Endothelial cell (in vitro differentiated cells): Measurements from ENCODE around the gene ELF1. TPM values are rescaled to one million over a fixed set of nuclear protein-coding genes. Genes with fewer than 3 reads are reported as not detected.
"Not testable (repeated sequence)": the region's sequence is repeated elsewhere in the genome, so short reads cannot be mapped to it uniquely, and the experiment has no call there.

Experiments used
- DNase-seq: peaks from one replicate; pipeline ENCODE4 v3.0.0; 2021; ENCODE audit warnings: low spot score
- H3K27ac Mint-ChIP-seq: one replicate; pipeline ENCODE4 v1.8.0; 2021; ENCODE audit warnings: mixed read lengths, inconsistent platforms; ENCODE audit not compliant: unreplicated experiment
- H3K27me3 Mint-ChIP-seq: one replicate; pipeline ENCODE4 v1.8.0; 2021; ENCODE audit warnings: mild to moderate bottlenecking, moderate library complexity, mixed read lengths, inconsistent platforms; ENCODE audit not compliant: unreplicated experiment
- H3K36me3 Mint-ChIP-seq: one replicate; pipeline ENCODE4 v1.8.0; 2021; ENCODE audit warnings: mild to moderate bottlenecking, low read depth, mixed read lengths, inconsistent platforms; ENCODE audit not compliant: unreplicated experiment
- H3K4me1 Mint-ChIP-seq: one replicate; pipeline ENCODE4 v1.8.0; 2021; ENCODE audit warnings: mild to moderate bottlenecking, mixed read lengths, inconsistent platforms; ENCODE audit not compliant: unreplicated experiment
- H3K4me3 Mint-ChIP-seq: one replicate; pipeline ENCODE4 v1.8.0; 2021; ENCODE audit warnings: mild to moderate bottlenecking, mixed read lengths, inconsistent platforms; ENCODE audit not compliant: unreplicated experiment
- H3K9me3 Mint-ChIP-seq: one replicate; pipeline ENCODE4 v1.8.0; 2021; ENCODE audit warnings: mixed read lengths, inconsistent platforms; ENCODE audit not compliant: unreplicated experiment
- total RNA-seq: library from RNA; stranded (reverse); fragmentation: NEBNext Ultra II Directional; extraction: Animal tissue kit (Norgen Biotek cat#: 25700); gene quantifications from one replicate; pipeline ENCODE4 v1.2.1, GENCODE V29; 2021; ENCODE audit not compliant: unreplicated experiment
- TF ChIP-seq, protein P1 (sequence below): fragments of 200-600 bp; sonication (generic); IDR thresholded peaks from one replicate; pipeline ENCODE4 v1.5.0; 2021; ENCODE audit warnings: antibody characterized with exemption; ENCODE audit not compliant: unreplicated experiment

Gene ELF1
- total RNA-seq, 1 donor from 2014 or later = 46.0 TPM

DNA sequence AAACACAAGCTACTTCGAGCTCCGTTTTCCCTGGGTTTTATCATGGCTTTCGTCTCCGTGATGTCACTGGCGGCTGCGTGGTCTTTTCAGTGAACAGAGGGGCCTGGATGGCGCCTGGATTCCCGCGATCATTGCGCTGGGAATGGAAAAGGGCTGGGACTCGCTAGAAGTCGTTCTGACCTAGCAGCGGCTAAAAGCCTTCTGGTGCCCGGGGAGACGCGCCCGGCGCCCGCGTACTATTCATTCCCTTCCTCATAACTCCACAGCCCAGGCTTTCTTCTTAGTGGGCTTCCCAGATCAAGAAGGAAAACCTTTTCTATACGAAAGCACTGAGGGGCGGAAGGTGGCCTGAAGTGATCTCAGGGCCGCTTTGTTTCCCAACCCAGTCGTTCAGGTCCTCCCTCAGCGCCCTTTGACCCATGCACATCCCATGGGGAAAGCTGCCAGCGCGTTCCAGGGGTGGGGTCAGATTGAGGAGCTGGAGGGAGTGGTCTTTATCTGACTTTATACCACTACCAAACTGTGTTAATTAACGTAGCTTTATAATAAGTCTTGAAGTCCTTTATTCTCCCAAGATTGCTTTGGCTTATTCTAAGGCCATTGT, 96.6 kb downstream of the ELF1 start:
- H3K9me3 Mint-ChIP-seq = no peaks in the 10 kb centered on the region
- no peak overlapping the region for H3K27ac Mint-ChIP-seq
- peaks cover 5% of the 10 kb centered on the region for H3K27me3 Mint-ChIP-seq
- H3K4me1 Mint-ChIP-seq = peaks cover 9% of the 10 kb centered on the region
- DNase-seq = no peak
- H3K36me3 Mint-ChIP-seq = peaks cover 6% of the 10 kb centered on the region
- H3K4me3 Mint-ChIP-seq = no peak overlapping the region
- TF ChIP-seq, protein P1, sequence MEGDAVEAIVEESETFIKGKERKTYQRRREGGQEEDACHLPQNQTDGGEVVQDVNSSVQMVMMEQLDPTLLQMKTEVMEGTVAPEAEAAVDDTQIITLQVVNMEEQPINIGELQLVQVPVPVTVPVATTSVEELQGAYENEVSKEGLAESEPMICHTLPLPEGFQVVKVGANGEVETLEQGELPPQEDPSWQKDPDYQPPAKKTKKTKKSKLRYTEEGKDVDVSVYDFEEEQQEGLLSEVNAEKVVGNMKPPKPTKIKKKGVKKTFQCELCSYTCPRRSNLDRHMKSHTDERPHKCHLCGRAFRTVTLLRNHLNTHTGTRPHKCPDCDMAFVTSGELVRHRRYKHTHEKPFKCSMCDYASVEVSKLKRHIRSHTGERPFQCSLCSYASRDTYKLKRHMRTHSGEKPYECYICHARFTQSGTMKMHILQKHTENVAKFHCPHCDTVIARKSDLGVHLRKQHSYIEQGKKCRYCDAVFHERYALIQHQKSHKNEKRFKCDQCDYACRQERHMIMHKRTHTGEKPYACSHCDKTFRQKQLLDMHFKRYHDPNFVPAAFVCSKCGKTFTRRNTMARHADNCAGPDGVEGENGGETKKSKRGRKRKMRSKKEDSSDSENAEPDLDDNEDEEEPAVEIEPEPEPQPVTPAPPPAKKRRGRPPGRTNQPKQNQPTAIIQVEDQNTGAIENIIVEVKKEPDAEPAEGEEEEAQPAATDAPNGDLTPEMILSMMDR = no peak

DNA sequence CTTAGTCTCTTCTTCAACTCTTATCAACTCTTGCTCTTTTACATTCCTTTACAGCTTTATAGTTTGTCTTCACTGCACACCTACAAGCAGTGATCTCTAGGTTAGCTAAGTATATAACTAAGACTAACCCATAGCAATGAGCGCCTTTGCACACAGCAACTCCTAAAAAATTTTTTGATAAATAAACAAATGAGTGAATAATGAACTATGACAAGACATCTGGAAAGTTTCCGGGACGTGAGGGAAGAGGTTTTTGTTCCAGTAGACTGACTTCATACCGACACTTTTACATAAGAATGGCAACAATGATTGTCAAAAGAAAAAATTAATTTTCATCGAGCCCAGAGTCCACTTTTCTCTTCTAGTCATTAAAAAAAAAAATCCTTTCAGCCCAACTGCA, 98.3 kb downstream of the ELF1 start:
- H3K27ac Mint-ChIP-seq = peak overlapping the region; percentile 85
- TF ChIP-seq, protein P1 = no peak
- H3K4me3 Mint-ChIP-seq = peak overlapping the region; percentile 97
- no peak for DNase-seq
- H3K4me1 Mint-ChIP-seq = peaks cover 9% of the 10 kb centered on the region
- peaks cover 5% of the 10 kb centered on the region for H3K27me3 Mint-ChIP-seq
- peaks cover 6% of the 10 kb centered on the region for H3K36me3 Mint-ChIP-seq
- H3K9me3 Mint-ChIP-seq = no peaks in the 10 kb centered on the region

DNA sequence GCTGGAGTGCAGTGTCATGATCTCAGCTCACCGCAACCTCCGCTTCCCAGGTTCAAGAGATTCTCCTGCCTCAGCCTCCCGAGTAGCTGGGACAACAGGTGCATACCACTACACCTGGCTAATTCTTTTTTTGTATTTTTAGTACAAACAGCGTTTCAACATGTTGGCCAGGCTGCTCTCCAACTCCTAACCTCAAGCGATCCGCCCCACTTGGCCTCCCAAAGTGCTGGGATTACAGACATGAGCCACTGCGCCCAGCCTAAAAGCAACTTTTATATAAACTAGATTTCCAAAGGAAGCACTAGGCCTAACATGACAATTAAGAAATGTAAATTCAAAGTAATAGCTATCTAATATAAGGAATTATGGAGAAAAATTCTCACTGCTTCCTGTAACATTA, 99.2 kb downstream of the ELF1 start:
- not testable (repeated sequence) for H3K4me1 Mint-ChIP-seq, DNase-seq, H3K36me3 Mint-ChIP-seq, H3K27ac Mint-ChIP-seq, H3K9me3 Mint-ChIP-seq, H3K4me3 Mint-ChIP-seq, H3K27me3 Mint-ChIP-seq

DNA sequence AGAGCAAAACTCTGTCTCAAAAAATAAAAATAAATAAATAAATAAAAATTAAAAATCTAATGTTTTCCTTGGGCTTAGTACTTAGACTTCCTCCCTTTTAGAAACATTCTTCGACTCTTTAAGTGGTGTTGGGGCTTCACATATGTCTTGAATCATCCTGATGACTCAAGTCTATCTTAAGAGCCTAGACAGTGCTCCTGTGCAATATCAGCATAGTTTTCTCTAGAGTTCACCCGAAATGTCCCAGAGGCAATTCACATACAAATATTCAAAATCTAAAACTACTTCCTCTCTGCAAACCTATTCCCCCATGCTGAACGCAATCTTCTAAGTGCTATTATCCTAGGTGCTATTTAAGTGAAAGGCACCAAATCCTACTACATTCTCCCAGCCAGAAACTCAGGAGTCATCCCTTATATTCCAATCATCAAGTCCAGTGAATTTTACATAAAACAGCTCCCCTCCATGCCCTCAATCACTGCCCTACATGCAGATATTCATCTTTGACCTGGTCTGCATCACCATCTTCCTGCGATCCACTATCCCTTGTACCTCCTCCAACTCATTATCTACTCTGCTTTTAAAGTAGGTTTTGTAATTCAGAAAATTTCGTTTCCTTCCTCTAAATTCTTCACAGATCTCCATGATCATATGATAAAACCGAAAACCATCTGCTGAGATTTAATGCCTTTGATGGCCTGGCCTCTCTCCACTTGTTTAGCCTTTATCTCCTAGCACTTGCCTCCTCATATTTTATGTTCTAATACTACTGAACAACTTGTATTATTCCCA, 102.7 kb downstream of the ELF1 start:
- H3K27me3 Mint-ChIP-seq = peaks cover 6% of the 10 kb centered on the region
- H3K9me3 Mint-ChIP-seq = no peaks in the 10 kb centered on the region
- H3K4me3 Mint-ChIP-seq = no peak overlapping the region
- peaks cover 6% of the 10 kb centered on the region for H3K36me3 Mint-ChIP-seq
- peaks cover 8% of the 10 kb centered on the region for H3K4me1 Mint-ChIP-seq
- DNase-seq = no peak
- no peak overlapping the region for H3K27ac Mint-ChIP-seq
- TF ChIP-seq, protein P1 = no peak

DNA sequence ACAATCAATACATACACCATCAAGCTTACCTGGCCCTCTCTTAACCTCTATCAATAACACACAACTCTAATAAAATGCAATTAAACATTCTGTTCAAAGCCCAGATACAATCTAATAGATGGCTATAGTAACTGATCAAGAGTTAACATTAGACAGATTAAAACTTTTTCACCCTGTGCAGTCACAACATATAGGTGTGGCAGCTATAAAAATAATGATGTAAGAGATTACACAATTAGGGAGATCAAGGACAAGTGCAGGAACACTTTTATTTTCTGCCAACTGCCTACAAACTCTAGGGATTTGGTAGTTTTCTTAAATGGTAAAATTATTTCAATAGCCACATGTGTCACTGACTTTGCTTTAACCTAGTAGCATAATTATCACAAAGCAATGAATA, 104.3 kb downstream of the ELF1 start:
- not testable (repeated sequence) for H3K9me3 Mint-ChIP-seq, H3K4me1 Mint-ChIP-seq, H3K4me3 Mint-ChIP-seq, DNase-seq, H3K27ac Mint-ChIP-seq, H3K27me3 Mint-ChIP-seq, H3K36me3 Mint-ChIP-seq

DNA sequence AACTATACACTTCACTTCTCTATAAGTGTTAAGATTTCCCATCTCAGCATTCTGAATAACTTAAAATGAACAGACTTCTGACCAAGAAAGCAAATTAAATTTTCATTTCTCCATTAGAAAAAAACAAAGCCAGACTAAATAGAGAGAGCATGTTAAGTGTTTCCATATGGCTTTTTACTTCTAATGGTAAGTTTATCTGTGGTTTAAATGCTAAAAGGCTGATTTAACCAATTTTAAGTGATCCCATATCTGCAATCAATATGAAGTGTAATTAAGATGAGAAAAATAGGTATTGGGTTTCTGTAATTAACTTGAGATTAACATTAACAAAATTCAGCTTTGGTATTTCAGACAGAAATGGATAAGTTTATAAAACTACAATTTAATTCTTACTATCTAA, 107.8 kb downstream of the ELF1 start:
- no peaks in the 10 kb centered on the region for H3K4me1 Mint-ChIP-seq
- H3K9me3 Mint-ChIP-seq = no peaks in the 10 kb centered on the region
- peaks cover 3% of the 10 kb centered on the region for H3K27me3 Mint-ChIP-seq
- no peak overlapping the region for H3K27ac Mint-ChIP-seq
- H3K4me3 Mint-ChIP-seq = no peak overlapping the region
- TF ChIP-seq, protein P1 = no peak
- no peaks in the 10 kb centered on the region for H3K36me3 Mint-ChIP-seq
- no peak for DNase-seq
